ENCODE data around the gene HIF3A. TPM values are rescaled to one million over a fixed set of nuclear protein-coding genes. Genes with fewer than 3 reads are reported as not detected.

Gene HIF3A
- total and polyA plus RNA-seq, 2 of the 4 experiments (the other 2 are of a cell fraction), result 0.02 TPM; not detected in 1

GRCh38 chr19:46296722-46297461 lies at the start of gene HIF3A (continued):
- TF ChIP-seq NFE2L2 (IDR thresholded peaks at IDR 0.05; ENCODE audit: low read depth, low read length) (no peak), RCOR1 (IDR thresholded peaks at IDR 0.05; ENCODE audit: insufficient replicate concordance, low read length) (no peak)

GRCh38 chr19:46250076-46250735 lies 46.6 kb upstream of the HIF3A start:
- no peak for ATAC-seq (ENCODE audit: low read depth)
- H3K14ac ChIP-seq (replicated peaks; ENCODE audit: low read depth, low read length), result no peak overlapping the region
- H2BK15ac ChIP-seq (ENCODE audit: low read depth, low read length), result no peak overlapping the region
- intact Hi-C loops (cut with micrococcal nuclease), result no loop called here
- no peak overlapping the region for H2AFZ ChIP-seq (replicated peaks; ENCODE audit: low read length, poor library complexity)
- dilution Hi-C loops (cut with HindIII; ENCODE audit: low sequenced_read_pairs, unreplicated experiment), result no loop called here
- no peak overlapping the region for H3K27ac ChIP-seq (ENCODE audit: insufficient read depth, low read length)
- H2AK9ac ChIP-seq (replicated peaks; ENCODE audit: low read depth, low read length, poor library complexity), result no peak overlapping the region
- DNase-seq, result no peak
- H3K4ac ChIP-seq (ENCODE audit: low read depth, low read length), result no peak overlapping the region
- no peak overlapping the region for H3K56ac ChIP-seq (ENCODE audit: extremely low read depth, insufficient read depth, low read length)
- H4K8ac ChIP-seq (ENCODE audit: low read depth in 2 of 2, low read length in 2 of 2), result no peak overlapping the region
- H3K9me1 ChIP-seq (ENCODE audit: insufficient read depth, low read length), result no peaks in the 10 kb centered on the region
- no peak overlapping the region for H2BK20ac ChIP-seq (ENCODE audit: low read depth, low read length)
- CTCF ChIA-PET, result no interaction called here
- H3K18ac ChIP-seq (ENCODE audit: low read depth, low read length), result no peak overlapping the region
- H3K9ac ChIP-seq (ENCODE audit: low read depth, low read length), result no peak overlapping the region
- BruUV-seq (replicated peaks), result no TSS peak
- H3K4me1 ChIP-seq (ENCODE audit: control insufficient read depth, insufficient read depth, low read length), result no peaks in the 10 kb centered on the region
- no peaks in the 10 kb centered on the region for H3K36me3 ChIP-seq (ENCODE audit: control insufficient read depth, insufficient read depth, low read length)
- no peak overlapping the region for H2BK120ac ChIP-seq (ENCODE audit: low read depth, low read length)
- H3K27me3 ChIP-seq (ENCODE audit: control insufficient read depth, insufficient read depth, low read length), result peaks cover 46% of the 10 kb centered on the region
- in situ Hi-C loops (cut with MboI; ENCODE audit: low sequenced_read_pairs), result no loop called here
- no peak overlapping the region for H3K4me2 ChIP-seq (ENCODE audit: low read depth, low read length)
- H4K5ac ChIP-seq (ENCODE audit: low read depth, low read length), result no peak overlapping the region
- H4K91ac ChIP-seq (ENCODE audit: insufficient read depth, low read depth, low read length), result no peak overlapping the region
- TF ChIP-seq CTCF (conservative IDR thresholded peaks at IDR 0.05; ENCODE audit: low read depth, low read length) (no peak), ELK1 (IDR thresholded peaks at IDR 0.05; ENCODE audit: borderline replicate concordance, low read depth, low read length) (no peak), RCOR1 (IDR thresholded peaks at IDR 0.05; ENCODE audit: insufficient replicate concordance, low read length) (no peak), CHD1 (IDR thresholded peaks at IDR 0.05; ENCODE audit: low read depth, low read length) (no peak), NFE2L2 (IDR thresholded peaks at IDR 0.05; ENCODE audit: low read depth, low read length) (no peak), MAFK (IDR thresholded peaks at IDR 0.05; ENCODE audit: low read depth, low read length) (no peak), USF2 (IDR thresholded peaks at IDR 0.05; ENCODE audit: low read depth, low read length) (no peak), RFX5 (IDR thresholded peaks at IDR 0.05; ENCODE audit: low read depth, low read length) (no peak), POLR2A (IDR thresholded peaks at IDR 0.05; ENCODE audit: low read depth, low read length) (no peak)
- H4K20me1 ChIP-seq (ENCODE audit: insufficient read depth, low read length), result no peaks in the 10 kb centered on the region
- no CpG with 5 or more reads among the region's 3 CpGs for WGBS, 2 experiments (ENCODE audit: extremely low coverage in 2 of 2, insufficient read length in 1 of 2)
- no peak overlapping the region for H2BK5ac ChIP-seq (ENCODE audit: low read depth, low read length, poor library complexity, severe bottlenecking)
- H3K9me3 ChIP-seq (ENCODE audit: control insufficient read depth, insufficient read depth, low read length), result no peaks in the 10 kb centered on the region
- no peaks in the 10 kb centered on the region for H3K79me1 ChIP-seq (ENCODE audit: low read depth in 1 of 2, low read length in 2 of 2)
- H3K4me3 ChIP-seq (ENCODE audit: insufficient read depth, low read depth, low read length), result no peak overlapping the region
- H2AK5ac ChIP-seq (ENCODE audit: low read depth, low read length), result no peak overlapping the region
- POLR2A ChIA-PET (ENCODE audit: unreplicated experiment), result no interaction called here
- H3K23ac ChIP-seq (ENCODE audit: low read depth, low read length), result no peak overlapping the region
